WTC11 (cell line): ENCODE data around the gene ADGRL3.

Source experiments
- CREM ChIP-seq: sonication (generic); formaldehyde crosslinking; IDR thresholded peaks from 2 replicates; pipeline ENCODE4 v1.8.1; 2022; ENCODE audit warnings: mild to moderate bottlenecking, missing genetic modification reagents, moderate library complexity
- CTCF ChIP-seq: fragments of 200-600 bp; IDR thresholded peaks from 2 replicates; pipeline ENCODE4 v1.8.0; 2022; ENCODE audit warnings: antibody characterized with exemption
- FOXJ3 ChIP-seq: sonication (generic); formaldehyde crosslinking; IDR thresholded peaks from 2 replicates; pipeline ENCODE4 v1.9.0; 2021; ENCODE audit warnings: missing genetic modification reagents, mild to moderate bottlenecking, borderline replicate concordance
- FOXK1 ChIP-seq: sonication (generic); formaldehyde crosslinking; IDR thresholded peaks from 2 replicates; pipeline ENCODE4 v1.8.0; 2022; ENCODE audit warnings: mild to moderate bottlenecking, moderate library complexity, missing genetic modification reagents
- NR3C1 ChIP-seq: sonication (generic); formaldehyde crosslinking; conservative IDR thresholded peaks from 2 replicates; pipeline ENCODE4 v1.8.1; 2023; ENCODE audit warnings: low read depth, mild to moderate bottlenecking, missing genetic modification reagents
- PREB ChIP-seq: sonication (generic); formaldehyde crosslinking; IDR thresholded peaks from 2 replicates; pipeline ENCODE4 v1.8.1; 2022; ENCODE audit warnings: mild to moderate bottlenecking, missing genetic modification reagents, moderate library complexity, borderline replicate concordance
- ZBTB21 ChIP-seq: sonication (generic); formaldehyde crosslinking; IDR thresholded peaks from 2 replicates; pipeline ENCODE4 v1.8.1; 2023; ENCODE audit warnings: mild to moderate bottlenecking, missing genetic modification reagents, borderline replicate concordance

- no peak for TF ChIP-seq NR3C1 (CRISPR knock-in tag)
- no peak for TF ChIP-seq FOXK1
- TF ChIP-seq CTCF, result no peak
- no peak for TF ChIP-seq FOXJ3 (CRISPR knock-in tag)
- no peak for TF ChIP-seq CREM (CRISPR knock-in tag)
- no peak for TF ChIP-seq PREB (CRISPR knock-in tag)
- no peak for TF ChIP-seq ZBTB21 (CRISPR knock-in tag)
These were observed 851.2 kb downstream of the ADGRL3 start for GRCh38 chr4:62051332-62051731.
